ENCODE measurements around the gene KRTAP5-5. TPM values are rescaled to one million over a fixed set of nuclear protein-coding genes. Genes with fewer than 3 reads are reported as not detected.

Gene KRTAP5-5
- not detected in 2 replicates for total RNA-seq (2021)
- long read RNA-seq: 0 reads

- no peak within 1 kb of the TSS for H4K91ac ChIP-seq (ENCODE audit: insufficient read length, low read depth, low read length)
- H2BK12ac ChIP-seq (ENCODE audit: insufficient read length, low read depth, low read length): no peak within 1 kb of the TSS
- no peak within 1 kb of the TSS for H2AK5ac ChIP-seq (ENCODE audit: insufficient read length, low read length)
- H4K5ac ChIP-seq (ENCODE audit: insufficient read length, low read depth, low read length): no peak within 1 kb of the TSS
- no peak within 1 kb of the TSS for H2BK15ac ChIP-seq (ENCODE audit: low read depth, low read length)
- no peak within 1 kb of the TSS for H3K4ac ChIP-seq (ENCODE audit: low read depth, low read length)
- no peak within 1 kb of the TSS for H3K23ac ChIP-seq (ENCODE audit: insufficient read length, low read depth, low read length)
- no peaks in the 10 kb centered on the region for H3K36me3 Mint-ChIP-seq (ENCODE audit: insufficient read depth in 1 of 3, low read depth in 3 of 3)
- DNase-seq: no peak
- no peak within 1 kb of the TSS for H3T11ph ChIP-seq (ENCODE audit: low read length)
- H3K4me1 ChIP-seq (ENCODE audit: insufficient read depth, low read length): no peaks in the 10 kb centered on the region; the same call in 1 of the 2 replicates
- WGBS (ENCODE audit: extremely low coverage, insufficient read length, low lambda C conversion rate): no CpG with 5 or more reads among the region's 26 CpGs
- H3K9ac ChIP-seq (ENCODE audit: extremely low read depth, insufficient read length, low read length): no peak within 1 kb of the TSS
- H3K27ac Mint-ChIP-seq: peak within 1 kb of the TSS in 1 of 3 experiments; percentile 52; a peak in 1 of 7 replicates
- no peak within 1 kb of the TSS for H3K56ac ChIP-seq (ENCODE audit: insufficient read length, low read depth, low read length)
- H3K4me1 Mint-ChIP-seq: peaks cover 6 to 7% of the 10 kb centered on the region in 2 experiments
- H2BK5ac ChIP-seq (ENCODE audit: insufficient read length, low read length): no peak within 1 kb of the TSS
- TF ChIP-seq CTCF (conservative IDR thresholded peaks at IDR 0.05): no peak
- H4K20me1 ChIP-seq (ENCODE audit: control insufficient read depth, insufficient read depth, insufficient read length): no peaks in the 10 kb centered on the region
- H3K4me2 ChIP-seq (ENCODE audit: insufficient read depth, insufficient read length, low read length): no peak within 1 kb of the TSS
- H3K4me3 Mint-ChIP-seq: no peak within 1 kb of the TSS; a peak in 2 of 5 replicates
- no peak within 1 kb of the TSS for H2BK20ac ChIP-seq (ENCODE audit: low read depth, low read length, poor library complexity, severe bottlenecking)
- peaks cover 70% of the 10 kb centered on the region for H3K27me3 Mint-ChIP-seq (ENCODE audit: low read depth)
- no peaks in the 10 kb centered on the region for H3K79me1 ChIP-seq (ENCODE audit: insufficient read depth, low read depth, low read length, poor library complexity, severe bottlenecking)
- no peak within 1 kb of the TSS for H2AFZ ChIP-seq (ENCODE audit: low read length)
- H2BK120ac ChIP-seq (ENCODE audit: low read depth, low read length, poor library complexity, severe bottlenecking): no peak within 1 kb of the TSS
- H3K79me2 ChIP-seq (ENCODE audit: insufficient read depth, low read length): no peaks in the 10 kb centered on the region
- H3K27ac ChIP-seq (ENCODE audit: insufficient read length, low read depth, low read length): no peak within 1 kb of the TSS
- no peaks in the 10 kb centered on the region for H3K23me2 ChIP-seq (ENCODE audit: insufficient read length, low read depth, low read length, poor library complexity, severe bottlenecking)
- H3K9me3 Mint-ChIP-seq: no peaks in the 10 kb centered on the region
- no peak within 1 kb of the TSS for H3K14ac ChIP-seq (ENCODE audit: insufficient read depth, low read length)
- no peaks in the 10 kb centered on the region for H3K9me3 ChIP-seq (ENCODE audit: control insufficient read depth, low read depth, low read length)
- H4K8ac ChIP-seq (replicated peaks; ENCODE audit: insufficient read length, low read depth, low read length): no peak within 1 kb of the TSS
- H3K18ac ChIP-seq (ENCODE audit: insufficient read length, low read depth, low read length): no peak within 1 kb of the TSS
- no peaks in the 10 kb centered on the region; the same call in 1 of the 2 replicates for H3K27me3 ChIP-seq (ENCODE audit: insufficient read depth, low read length)
Observed at GRCh38 chr11:1629326-1630185, at the start of gene KRTAP5-5. Gene KRTAP5-5 (plus strand): TSS chr11:1629775. CDS start chr11:1629841, 66 bp downstream.
